ENCODE measurements around the gene VAC14. TPM values are rescaled to one million over a fixed set of nuclear protein-coding genes. Genes with fewer than 3 reads are reported as not detected.

Gene VAC14
- polyA plus RNA-seq, 3 donors = 16.8 to 27.2 (median 27.2) TPM

- WGBS, 3 donors = 93 to 94% (median 94%) methylated on average over 37 to 39 of the region's 39 CpGs
- H3K27ac ChIP-seq (ENCODE audit: low read depth, low read length) = no peak overlapping the region
Measured at GRCh38 chr16:70664325-70665112, 136.4 kb downstream of the VAC14 start.

GRCh38 chr16:70663524-70664324 lies 137.2 kb downstream of the VAC14 start:
- WGBS, 3 donors = 96 to 97% (median 96%) methylated on average over 48 to 56 of the region's 56 CpGs
- no peak overlapping the region for H3K27ac ChIP-seq (ENCODE audit: low read depth, low read length)

GRCh38 chr16:70662991-70663523 lies 137.9 kb downstream of the VAC14 start:
- 89 to 93% (median 91%) methylated on average over 13 of the region's 13 CpGs for WGBS, 3 donors
- no peak overlapping the region for H3K27ac ChIP-seq (ENCODE audit: low read depth, low read length)

DNA sequence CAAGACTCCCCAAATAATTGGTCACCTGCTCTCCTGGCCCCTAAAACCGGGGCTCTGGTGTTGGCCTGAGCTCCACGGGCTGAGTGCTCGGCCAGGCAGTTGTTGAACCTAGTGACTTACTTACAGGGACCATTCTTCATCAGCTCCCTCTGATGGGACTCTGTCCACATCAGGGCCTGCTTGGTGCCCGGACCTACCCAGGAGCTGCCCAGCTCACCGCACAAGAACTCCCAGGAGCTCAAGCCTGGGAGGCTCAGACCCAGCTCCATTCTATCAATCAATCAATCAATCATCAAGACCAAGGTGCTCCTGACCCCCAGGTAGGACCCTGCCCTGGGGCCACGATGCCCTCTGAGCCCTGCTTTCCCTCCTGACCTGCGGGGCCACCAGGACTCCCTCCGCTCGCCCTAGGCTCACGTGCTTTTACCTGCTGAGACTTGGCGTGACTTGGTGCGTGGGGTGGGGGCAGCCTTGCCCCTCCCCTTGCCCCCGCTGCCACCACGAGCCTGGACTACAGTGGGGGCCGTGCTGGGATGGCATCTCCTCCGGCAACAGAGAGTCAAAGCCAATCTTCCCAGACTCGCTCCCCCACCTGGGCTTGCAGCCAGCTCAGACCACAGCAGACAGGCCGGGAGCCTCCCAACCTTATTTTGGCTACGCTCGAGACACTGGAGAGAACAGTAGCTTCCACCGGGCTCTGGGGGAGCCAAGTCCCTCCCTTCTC lies 138.9 kb downstream of the VAC14 start:
- 75 to 77% (median 76%) methylated on average over 21 of the region's 21 CpGs for WGBS, 3 donors
- H3K27ac ChIP-seq (ENCODE audit: low read depth, low read length) = no peak overlapping the region

DNA sequence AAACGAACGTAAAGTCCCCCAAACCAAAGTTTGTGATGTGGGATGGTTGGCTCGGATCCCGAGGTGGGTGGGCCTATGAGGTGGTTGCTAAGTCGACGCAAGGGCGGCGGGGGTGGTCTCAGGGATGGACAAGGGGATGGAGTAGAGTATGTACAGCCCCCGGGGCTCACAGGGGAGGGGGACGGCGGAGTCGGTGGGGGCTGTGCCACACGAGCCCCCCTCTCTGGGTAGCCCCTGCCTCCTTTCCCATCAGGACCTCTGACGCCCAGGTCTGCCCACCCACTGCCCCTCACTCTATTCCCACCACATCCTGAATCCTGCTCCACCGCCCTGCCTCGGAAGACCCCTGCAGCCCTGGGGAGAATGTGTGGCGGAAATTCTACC lies 139.4 kb downstream of the VAC14 start:
- WGBS, 3 donors = 75 to 84% (median 79%) methylated on average over 15 to 17 of the region's 17 CpGs
- no peak overlapping the region for H3K27ac ChIP-seq (ENCODE audit: low read depth, low read length)

GRCh38 chr16:70660672-70661350 lies 140.1 kb downstream of the VAC14 start:
- no peak overlapping the region for H3K27ac ChIP-seq (ENCODE audit: low read depth, low read length)
- 58 to 71% (median 62%) methylated on average over 5 to 7 of the region's 7 CpGs for WGBS, 3 donors

DNA sequence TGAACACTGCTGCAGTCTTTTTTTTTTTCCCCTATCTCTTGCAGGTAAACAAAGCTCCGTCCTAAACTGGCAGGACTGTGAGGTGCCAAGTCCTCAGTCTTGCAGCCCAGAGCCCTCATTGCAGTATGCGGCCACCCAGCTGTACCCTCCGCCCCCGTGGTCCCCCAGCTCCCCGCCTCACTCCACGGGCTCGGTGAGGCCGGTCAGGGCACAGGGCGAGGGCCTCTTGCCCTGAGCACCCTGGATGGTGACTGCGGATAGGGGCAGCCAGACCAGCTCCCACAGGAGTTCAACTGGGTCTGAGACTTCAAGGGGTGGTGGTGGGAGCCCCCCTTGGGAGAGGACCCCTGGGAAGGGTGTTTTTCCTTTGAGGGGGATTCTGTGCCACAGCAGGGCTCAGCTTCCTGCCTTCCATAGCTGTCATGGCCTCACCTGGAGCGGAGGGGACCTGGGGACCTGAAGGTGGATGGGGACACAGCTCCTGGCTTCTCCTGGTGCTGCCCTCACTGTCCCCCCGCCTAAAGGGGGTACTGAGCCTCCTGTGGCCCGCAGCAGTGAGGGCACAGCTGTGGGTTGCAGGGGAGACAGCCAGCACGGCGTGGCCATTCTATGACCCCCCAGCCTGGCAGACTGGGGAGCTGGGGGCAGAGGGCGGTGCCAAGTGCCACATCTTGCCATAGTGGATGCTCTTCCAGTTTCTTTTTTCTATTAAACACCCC lies 140.8 kb downstream of the VAC14 start:
- H3K27ac ChIP-seq (ENCODE audit: low read depth, low read length) = no peak overlapping the region
- WGBS, 3 donors = 68 to 85% (median 83%) methylated on average over 16 of the region's 16 CpGs

DNA sequence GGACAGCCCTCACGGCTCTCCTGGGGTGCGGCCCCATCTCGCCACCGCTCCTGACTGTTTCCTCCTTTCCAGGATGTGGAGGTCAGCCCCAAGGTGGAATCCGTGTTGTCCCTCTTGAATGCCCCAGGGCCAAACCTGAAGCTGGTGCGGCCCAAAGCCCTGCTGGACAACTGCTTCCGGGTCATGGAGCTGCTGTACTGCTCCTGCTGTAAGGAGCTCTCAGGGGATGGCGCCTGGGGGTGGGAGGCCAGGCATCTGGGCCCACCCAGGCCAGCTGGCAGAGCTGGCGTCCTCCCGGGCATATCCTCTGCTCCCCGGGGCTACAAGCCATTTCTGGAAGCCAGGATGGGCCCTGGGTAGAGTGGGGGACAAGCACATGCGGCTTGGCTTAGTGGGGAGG lies 141.4 kb downstream of the VAC14 start:
- WGBS, 3 donors = 78 to 84% (median 84%) methylated on average over 12 of the region's 12 CpGs
- H3K27ac ChIP-seq (ENCODE audit: low read depth, low read length) = no peak overlapping the region

GRCh38 chr16:70658921-70659320 lies 142.0 kb downstream of the VAC14 start:
- WGBS, 3 donors = 74 to 85% (median 76%) methylated on average over 5 of the region's 5 CpGs

GRCh38 chr16:70657956-70658355 lies 143.0 kb downstream of the VAC14 start:
- 87 to 91% (median 89%) methylated on average over 7 of the region's 7 CpGs for WGBS, 3 donors
- H3K27ac ChIP-seq (ENCODE audit: low read depth, low read length) = no peak overlapping the region

More at GRCh38 chr16:70658921-70659320, 142.0 kb downstream of the VAC14 start:
- H3K27ac ChIP-seq (ENCODE audit: low read depth, low read length) = no peak overlapping the region

DNA sequence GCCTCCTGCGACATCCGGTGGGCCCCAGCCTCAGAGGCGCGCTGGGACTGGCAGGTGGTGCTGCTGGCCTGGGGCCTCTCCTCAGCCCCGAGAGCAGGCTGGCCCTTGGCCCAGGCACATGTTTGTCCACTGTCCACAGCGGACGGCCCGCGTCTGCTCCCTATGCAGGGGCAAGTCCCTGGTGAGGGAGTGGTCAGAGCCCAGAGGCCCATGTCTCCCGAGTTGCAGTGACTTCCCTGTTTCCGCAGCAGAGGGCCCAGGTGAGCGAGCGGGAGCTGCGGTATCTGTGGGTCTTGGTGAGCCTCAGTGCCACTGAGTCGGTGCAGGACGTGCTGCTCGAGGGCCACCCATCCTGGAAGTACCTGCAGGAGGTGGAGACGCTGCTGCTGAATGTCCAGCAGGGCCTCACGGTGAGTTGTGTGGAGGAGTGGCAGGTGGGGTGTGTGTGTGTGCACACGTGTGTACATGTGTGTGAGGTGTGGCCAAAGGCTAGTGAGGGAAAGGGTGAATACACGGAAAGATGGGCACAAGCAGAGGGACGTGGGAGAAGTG lies 144.2 kb downstream of the VAC14 start:
- H3K27ac ChIP-seq (ENCODE audit: low read depth, low read length) = no peak overlapping the region
- WGBS, 3 donors = 70 to 81% (median 80%) methylated on average over 19 to 22 of the region's 22 CpGs

- no peak overlapping the region for H3K27ac ChIP-seq (ENCODE audit: low read depth, low read length)
- WGBS, 3 donors = 85 to 91% (median 86%) methylated on average over 8 of the region's 8 CpGs
Measured at GRCh38 chr16:70656065-70656711, 144.8 kb downstream of the VAC14 start.

GRCh38 chr16:70653809-70654771 lies 146.9 kb downstream of the VAC14 start:
- H3K27ac ChIP-seq (ENCODE audit: low read depth, low read length) = no peak overlapping the region
- 37 to 43% (median 39%) methylated on average over 35 of the region's 35 CpGs for WGBS, 3 donors

- 80 to 92% (median 90%) methylated on average over 4 of the region's 4 CpGs for WGBS, 3 donors
- no peak overlapping the region for H3K27ac ChIP-seq (ENCODE audit: low read depth, low read length)
Measured at GRCh38 chr16:70653406-70653805, 147.6 kb downstream of the VAC14 start.

- H3K27ac ChIP-seq (ENCODE audit: low read depth, low read length) = no peak overlapping the region
- WGBS, 3 donors = 76 to 89% (median 83%) methylated on average over 2 of the region's 2 CpGs
Measured at GRCh38 chr16:70652322-70652721, 148.6 kb downstream of the VAC14 start.

DNA sequence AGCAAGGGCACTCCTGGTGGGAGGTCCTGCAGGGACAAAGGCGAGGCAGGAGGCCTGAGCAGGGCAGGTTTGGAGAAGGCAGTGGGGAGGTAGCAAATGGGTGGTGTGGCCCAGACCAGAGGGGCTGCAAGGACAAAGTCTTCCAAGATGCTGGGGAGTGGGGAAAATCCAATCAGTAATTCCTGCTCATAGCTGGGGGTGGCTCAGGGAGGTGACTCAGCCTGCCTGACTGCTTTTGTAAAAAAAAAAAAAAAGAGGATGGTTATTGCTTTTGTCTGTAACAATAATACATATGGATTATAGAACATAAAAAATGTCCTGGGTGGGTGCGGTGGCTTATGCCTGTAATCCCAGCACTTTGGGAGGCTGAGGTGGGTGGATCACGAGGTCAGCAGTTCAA lies 149.4 kb downstream of the VAC14 start:
- no peak overlapping the region for H3K27ac ChIP-seq (ENCODE audit: low read depth, low read length)
- 90 to 97% (median 91%) methylated on average over 3 of the region's 3 CpGs for WGBS, 3 donors

Data from adipose tissue (tissue), 3 donors.